ELR (cell line): Measurements from ENCODE around the gene TMEM89.

Experiments
- DNase-seq: peaks from one replicate; pipeline ENCODE4 v3.0.0-alpha.2; 2015; ENCODE audit warnings: low read depth

The TMEM89 gene

GRCh38 chr3:48641396-48641795 is 19.8 kb upstream of the TMEM89 start:
- DNase-seq = no peak

GRCh38 chr3:48639944-48640606 is 18.5 kb upstream of the TMEM89 start:
- DNase-seq = no peak

GRCh38 chr3:48637305-48637704 is 15.7 kb upstream of the TMEM89 start:
- DNase-seq = no peak

GRCh38 chr3:48636149-48636655 is 14.6 kb upstream of the TMEM89 start:
- DNase-seq = no peak

GRCh38 chr3:48635222-48636021 is 13.9 kb upstream of the TMEM89 start, which contains the start of gene SLC26A6:
TSS of gene SLC26A6 (minus strand) at chr3:48635461. CDS start at chr3:48635393, 68 bp downstream.
- peak; percentile 96 for DNase-seq

GRCh38 chr3:48634661-48635221 is 13.2 kb upstream of the TMEM89 start:
- DNase-seq = peak; percentile 77

GRCh38 chr3:48633743-48634142 is 12.2 kb upstream of the TMEM89 start:
- DNase-seq = no peak

GRCh38 chr3:48633256-48633655 is 11.7 kb upstream of the TMEM89 start:
- DNase-seq = no peak

- no peak for DNase-seq
Measured at GRCh38 chr3:48631516-48632448, 10.2 kb upstream of the TMEM89 start.

GRCh38 chr3:48630833-48631232 is 9.3 kb upstream of the TMEM89 start:
- DNase-seq = no peak

GRCh38 chr3:48630407-48630806 is 8.8 kb upstream of the TMEM89 start:
- DNase-seq = no peak

GRCh38 chr3:48629894-48630293 is 8.3 kb upstream of the TMEM89 start:
- DNase-seq = no peak

GRCh38 chr3:48628277-48629017 is 6.9 kb upstream of the TMEM89 start:
- no peak for DNase-seq

- DNase-seq = no peak
Measured at GRCh38 chr3:48625600-48625999, 4.0 kb upstream of the TMEM89 start.

- DNase-seq = no peak
Measured at GRCh38 chr3:48624767-48625166, 3.2 kb upstream of the TMEM89 start.

- no peak for DNase-seq
Measured at GRCh38 chr3:48623851-48624547, 2.4 kb upstream of the TMEM89 start.

GRCh38 chr3:48619541-48620524 is 1.7 kb downstream of the TMEM89 start:
- no peak for DNase-seq

- no peak for DNase-seq
Measured at GRCh38 chr3:48617559-48617958, 4.0 kb downstream of the TMEM89 start.

GRCh38 chr3:48614044-48614443 is 7.5 kb downstream of the TMEM89 start:
- DNase-seq = peak; percentile 83
